ENCODE measurements around the gene BMP8A.

DNA sequence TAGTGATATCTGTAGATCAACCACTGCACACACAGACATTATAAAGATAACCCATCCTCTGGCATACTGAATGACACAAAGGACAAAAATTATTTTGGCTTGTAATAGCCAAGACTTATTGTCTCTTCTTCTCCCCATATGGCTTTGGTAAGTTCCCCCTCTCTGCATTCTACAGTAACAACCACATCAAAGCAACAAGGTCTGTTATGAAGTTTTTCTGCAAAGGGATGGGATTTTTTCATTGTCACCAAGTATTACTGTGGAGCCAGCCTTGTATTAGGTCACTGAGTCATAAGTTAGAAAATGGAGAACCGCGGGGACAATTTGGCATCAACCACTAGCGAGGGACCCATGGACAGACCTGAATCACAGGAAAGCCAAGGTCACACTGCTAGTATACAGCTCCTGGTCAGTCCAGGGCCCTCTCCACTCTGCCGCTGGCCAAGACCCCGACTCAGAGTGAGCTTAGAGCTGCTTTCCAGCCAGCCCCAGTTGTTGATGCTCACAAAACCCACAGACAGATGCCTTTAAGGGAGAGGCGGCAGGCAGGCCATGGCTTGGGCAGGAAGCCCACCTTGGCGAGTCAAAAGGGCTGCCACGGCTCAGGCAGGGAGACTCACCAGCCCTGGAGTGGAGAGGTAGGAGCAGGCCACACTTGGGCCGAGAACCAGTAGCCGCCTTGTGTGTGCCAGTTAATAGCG, 79.2 kb downstream of the BMP8A start:
- TF ChIP-seq CTCF (IDR thresholded peaks at IDR 0.05) (no peak), POLR2A (IDR thresholded peaks at IDR 0.05) (no peak), POLR2AphosphoS5 (IDR thresholded peaks at IDR 0.05) (no peak)
